GM12878 (cell line): ENCODE data around the gene PTK7. TPM values are rescaled to one million over a fixed set of nuclear protein-coding genes. Genes with fewer than 3 reads are reported as not detected.

Experiments
- CHD1 ChIP-seq: IDR thresholded peaks from 2 replicates; pipeline ENCODE4 v1.6.1; 2012; ENCODE audit warnings: low read depth, low read length, improper control_type of control experiment
- CHD4 ChIP-seq: fragments of 200-600 bp; sonication (generic); IDR thresholded peaks from 2 replicates; pipeline ENCODE4 v1.6.1; 2016; ENCODE audit warnings: mild to moderate bottlenecking
- CREB1 ChIP-seq: IDR thresholded peaks from 2 replicates; pipeline ENCODE4 v1.6.1; 2012; ENCODE audit warnings: low read depth, mild to moderate bottlenecking, inconsistent platforms
- E2F4 ChIP-seq: IDR thresholded peaks from 2 replicates; pipeline ENCODE4 v1.6.1; 2012; ENCODE audit warnings: low read depth, low read length, improper control_type of control experiment
- ESRRA ChIP-seq: IDR thresholded peaks from 2 replicates; pipeline ENCODE4 v1.6.1; 2012; ENCODE audit warnings: mild to moderate bottlenecking, low read length, improper control_type of control experiment
- HCFC1 ChIP-seq: fragments of 150-350 bp; IDR thresholded peaks from 2 replicates; pipeline ENCODE4 v1.6.1; 2014; ENCODE audit warnings: low read length
- HDAC2 ChIP-seq: fragments of 200-600 bp; sonication (generic); IDR thresholded peaks from 2 replicates; pipeline ENCODE4 v1.6.1; 2017
- HDAC6 ChIP-seq: fragments of 200-600 bp; sonication (generic); IDR thresholded peaks from one replicate; pipeline ENCODE4 v1.8.0; 2017; ENCODE audit warnings: antibody characterized with exemption; ENCODE audit not compliant: unreplicated experiment
- IKZF1 ChIP-seq: fragments of 450-650 bp; conservative IDR thresholded peaks from 2 replicates; pipeline ENCODE4 v1.6.1; 2017; ENCODE audit warnings: antibody characterized with exemption, mild to moderate bottlenecking
- LARP7 ChIP-seq: fragments of 450-650 bp; IDR thresholded peaks from 2 replicates; pipeline ENCODE4 v1.6.1; 2017; ENCODE audit warnings: mild to moderate bottlenecking
- NFIC ChIP-seq: IDR thresholded peaks from 2 replicates; pipeline ENCODE4 v1.6.1; 2012; ENCODE audit warnings: low read depth, mild to moderate bottlenecking, inconsistent platforms, low read length, moderate library complexity
- NR2C1 ChIP-seq: fragments of 450-650 bp; IDR thresholded peaks from 2 replicates; pipeline ENCODE4 v1.6.1; 2017; ENCODE audit warnings: antibody characterized with exemption, mild to moderate bottlenecking, moderate library complexity
- PBX3 ChIP-seq: IDR thresholded peaks from 2 replicates; pipeline ENCODE4 v1.6.1; 2011; ENCODE audit warnings: mild to moderate bottlenecking, low read depth, low read length, moderate library complexity; ENCODE audit not compliant: insufficient replicate concordance
- POLR2AphosphoS5 ChIP-seq: IDR thresholded peaks from 2 replicates; pipeline ENCODE4 v1.6.1; 2011; ENCODE audit warnings: mild to moderate bottlenecking, low read length, inconsistent platforms
- RBBP5 ChIP-seq: fragments of 200-600 bp; sonication (generic); conservative IDR thresholded peaks from 2 replicates; pipeline ENCODE4 v1.6.1; 2016
- RCOR1 ChIP-seq: conservative IDR thresholded peaks from 2 replicates; pipeline ENCODE4 v1.6.1; 2012; ENCODE audit warnings: low read depth, low read length, improper control_type of control experiment
- SIX5 ChIP-seq: IDR thresholded peaks from 2 replicates; pipeline ENCODE4 v1.6.1; 2011; ENCODE audit warnings: mild to moderate bottlenecking, low read depth, low read length, moderate library complexity; ENCODE audit not compliant: severe bottlenecking
- SMAD1 ChIP-seq: fragments of 450-650 bp; IDR thresholded peaks from 2 replicates; pipeline ENCODE4 v1.6.1; 2018; ENCODE audit warnings: mild to moderate bottlenecking, low read depth; ENCODE audit not compliant: partially characterized antibody
- SMC3 ChIP-seq: IDR thresholded peaks from 2 replicates; pipeline ENCODE4 v1.6.1; 2011; ENCODE audit warnings: low read length, improper control_type of control experiment, borderline replicate concordance
- STAT1 ChIP-seq: fragments of 450-650 bp; conservative IDR thresholded peaks from 2 replicates; pipeline ENCODE4 v1.6.1; 2014; ENCODE audit warnings: antibody characterized with exemption, mild to moderate bottlenecking
- STAT3 ChIP-seq: IDR thresholded peaks from 2 replicates; pipeline ENCODE4 v1.6.1; 2011; ENCODE audit warnings: low read depth, low read length, improper control_type of control experiment
- TBL1XR1 ChIP-seq: IDR thresholded peaks from 2 replicates; pipeline ENCODE4 v1.6.1; 2012; ENCODE audit warnings: low read depth, low read length, improper control_type of control experiment
- TCF7 ChIP-seq: IDR thresholded peaks from 2 replicates; pipeline ENCODE4 v1.6.1; 2014; ENCODE audit warnings: antibody characterized with exemption, borderline replicate concordance
- ZSCAN29 ChIP-seq: fragments of 450-650 bp; IDR thresholded peaks from 2 replicates; pipeline ENCODE4 v1.6.1; 2017; ENCODE audit warnings: mild to moderate bottlenecking, moderate library complexity
- polyA plus RNA-seq, 11 experiments: library from polyadenylated mRNA; depleted of rRNA in 4 of 11; unstranded in 6 of 11; stranded (reverse) in 5 of 11; fragments of >200 nt; fragmentation: Nextera tagmentation in 4 of 11; fragmentation: Illumina TruSeq in 1 of 11; extraction: Ambion mirVana in 4 of 11; extraction: Trizol in 1 of 11; gene quantifications; 1 replicate in 1 of 11; 2 replicates in 10 of 11; pipeline versions ENCODE4 v1.2.1 to v1.2.3, GENCODE V29; 2011 to 2016; ENCODE audit warnings: inconsistent platforms in 2 of 11, missing spikeins in 2 of 11, low read depth in 1 of 11
- total RNA-seq, 4 experiments: library from RNA; depleted of rRNA in 3 of 4; stranded (reverse); fragments of >200 nt in 3 of 4; fragmentation: Illumina TruSeq in 1 of 4; extraction: Trizol in 1 of 4; gene quantifications; 2 replicates each; pipeline versions ENCODE4 v1.2.1 to v1.2.3, GENCODE V29; 2013 to 2021
- TF ChIP-seq, protein P1 (sequence below): fragments of 150-350 bp; IDR thresholded peaks from 2 replicates; pipeline ENCODE4 v1.6.1; 2014; ENCODE audit warnings: mild to moderate bottlenecking, low read depth, low read length
- TF ChIP-seq, protein P2 (sequence below): IDR thresholded peaks from 2 replicates; pipeline ENCODE4 v1.6.1; 2012; ENCODE audit warnings: low read depth, low read length, improper control_type of control experiment

The PTK7 gene
- total and polyA plus RNA-seq, 10 of the 15 experiments (the other 5 are each of a cell fraction or from before 2014, with no cell fraction given) = 0.18 to 14.4 (median 3.3) TPM; not detected in 1

- no peak for TF ChIP-seq HDAC2
- TF ChIP-seq RCOR1 = no peak
- no peak for TF ChIP-seq STAT3
- TF ChIP-seq, protein P1, sequence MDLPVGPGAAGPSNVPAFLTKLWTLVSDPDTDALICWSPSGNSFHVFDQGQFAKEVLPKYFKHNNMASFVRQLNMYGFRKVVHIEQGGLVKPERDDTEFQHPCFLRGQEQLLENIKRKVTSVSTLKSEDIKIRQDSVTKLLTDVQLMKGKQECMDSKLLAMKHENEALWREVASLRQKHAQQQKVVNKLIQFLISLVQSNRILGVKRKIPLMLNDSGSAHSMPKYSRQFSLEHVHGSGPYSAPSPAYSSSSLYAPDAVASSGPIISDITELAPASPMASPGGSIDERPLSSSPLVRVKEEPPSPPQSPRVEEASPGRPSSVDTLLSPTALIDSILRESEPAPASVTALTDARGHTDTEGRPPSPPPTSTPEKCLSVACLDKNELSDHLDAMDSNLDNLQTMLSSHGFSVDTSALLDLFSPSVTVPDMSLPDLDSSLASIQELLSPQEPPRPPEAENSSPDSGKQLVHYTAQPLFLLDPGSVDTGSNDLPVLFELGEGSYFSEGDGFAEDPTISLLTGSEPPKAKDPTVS = no peak
- TF ChIP-seq IKZF1 = 0 out of 2 replicates have a peak, but pooled peaks have one; percentile 32
- TF ChIP-seq SIX5 = no peak
- TF ChIP-seq STAT1 = no peak
- TF ChIP-seq PBX3 = no peak
- TF ChIP-seq HCFC1 = no peak
- no peak for TF ChIP-seq POLR2AphosphoS5
- TF ChIP-seq RBBP5 = no peak
- TF ChIP-seq NFIC = no peak
- TF ChIP-seq CHD4 = no peak
- no peak for TF ChIP-seq ESRRA
- TF ChIP-seq CREB1 = no peak
- no peak for TF ChIP-seq TBL1XR1
- TF ChIP-seq ZSCAN29 = no peak
- no peak for TF ChIP-seq HDAC6
- TF ChIP-seq TCF7 = no peak
- TF ChIP-seq, protein P2, sequence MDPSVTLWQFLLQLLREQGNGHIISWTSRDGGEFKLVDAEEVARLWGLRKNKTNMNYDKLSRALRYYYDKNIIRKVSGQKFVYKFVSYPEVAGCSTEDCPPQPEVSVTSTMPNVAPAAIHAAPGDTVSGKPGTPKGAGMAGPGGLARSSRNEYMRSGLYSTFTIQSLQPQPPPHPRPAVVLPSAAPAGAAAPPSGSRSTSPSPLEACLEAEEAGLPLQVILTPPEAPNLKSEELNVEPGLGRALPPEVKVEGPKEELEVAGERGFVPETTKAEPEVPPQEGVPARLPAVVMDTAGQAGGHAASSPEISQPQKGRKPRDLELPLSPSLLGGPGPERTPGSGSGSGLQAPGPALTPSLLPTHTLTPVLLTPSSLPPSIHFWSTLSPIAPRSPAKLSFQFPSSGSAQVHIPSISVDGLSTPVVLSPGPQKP = no peak
- no peak for TF ChIP-seq SMAD1
- peak; percentile 93 for TF ChIP-seq SMC3
- no peak for TF ChIP-seq CHD1
- no peak for TF ChIP-seq E2F4
- peak; percentile 44; the same call in 1 of the 2 replicates for TF ChIP-seq LARP7
- TF ChIP-seq NR2C1 = no peak
Observed at GRCh38 chr6:43143235-43144128, 67.4 kb downstream of the PTK7 start (continued).
